Natural killer cell treated with Interleukin-12 subunit alpha and Interleukin-12 subunit beta and Interleukin-15 and Interleukin-18, amount 100 ng/mL, for 72 hours (primary cell): ENCODE results near the gene CACNB2. TPM values are rescaled to one million over a fixed set of nuclear protein-coding genes. Genes with fewer than 3 reads are reported as not detected.

Source experiments
- ATAC-seq, 2 donors: fragments of 150-1000 bp; cut with Tn5 transposase in 1 of 2; sonication (Bioruptor Pico), chemical (Tn5 transposase) in 1 of 2; 2 replicates each; pipeline ENCODE4 v1.10.0; 2021
- DNase-seq: peaks from one replicate; pipeline ENCODE4 v3.0.0; 2022; ENCODE audit warnings: low spot score
- H3K27ac Mint-ChIP-seq, 2 donors: 1 replicate in 1 of 2; 2 replicates in 1 of 2; pipeline ENCODE4 v1.8.0; 2022; ENCODE audit warnings: mixed read lengths in 2 of 2, mild to moderate bottlenecking in 1 of 2, moderate library complexity in 1 of 2
- H3K27me3 Mint-ChIP-seq, 2 donors: 1 replicate in 1 of 2; 2 replicates in 1 of 2; pipeline ENCODE4 v1.8.0; 2022; ENCODE audit warnings: mixed read lengths in 2 of 2
- H3K36me3 Mint-ChIP-seq: one replicate; pipeline ENCODE4 v1.8.0; 2022; ENCODE audit warnings: mixed read lengths
- H3K4me1 Mint-ChIP-seq, 2 donors: 1 replicate in 1 of 2; 2 replicates in 1 of 2; pipeline ENCODE4 v1.8.0; 2022; ENCODE audit warnings: low read depth in 2 of 2, mixed read lengths in 2 of 2, mild to moderate bottlenecking in 1 of 2
- H3K4me3 Mint-ChIP-seq: one replicate; pipeline ENCODE4 v1.8.0; 2022; ENCODE audit warnings: mixed read lengths
- H3K9me3 Mint-ChIP-seq: 2 replicates; pipeline ENCODE4 v1.8.0; 2022; ENCODE audit warnings: mixed read lengths
- total RNA-seq, 2 donors: library from RNA; stranded (reverse); gene quantifications; one replicate each; pipeline ENCODE4 v1.2.3, GENCODE V29; 2022

CACNB2 gene
- total RNA-seq, 2 donors from 2014 or later: not detected

DNA sequence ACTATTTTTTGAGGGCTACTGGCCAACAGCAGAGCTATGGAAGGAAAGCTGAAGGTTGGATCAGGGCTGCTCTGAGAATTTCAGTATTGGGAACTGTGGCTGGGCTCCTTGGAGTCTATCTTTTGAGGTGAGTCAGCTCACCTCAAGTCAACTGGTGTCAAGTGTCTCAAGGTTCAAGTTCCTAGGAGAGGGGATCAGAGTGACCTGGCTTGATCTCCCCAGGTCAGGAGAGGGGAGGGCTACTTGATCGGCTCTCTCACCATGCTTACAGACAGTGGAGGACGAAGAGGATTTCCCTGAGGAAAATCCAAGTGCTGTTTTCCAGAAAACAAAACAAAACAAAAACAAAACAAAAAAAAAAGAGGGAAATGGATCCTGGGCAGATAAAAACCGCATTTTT, 132.8 kb downstream of the CACNB2 start:
- Mint-ChIP-seq H3K27me3 (no peaks in the 10 kb centered on the region), H3K4me3 (no peak overlapping the region), H3K4me1 (no peaks in the 10 kb centered on the region), H3K27ac (no peak overlapping the region), H3K36me3 (no peaks in the 10 kb centered on the region), H3K9me3 (no peaks in the 10 kb centered on the region)
- ATAC-seq: no peak
- DNase-seq: no peak

DNA sequence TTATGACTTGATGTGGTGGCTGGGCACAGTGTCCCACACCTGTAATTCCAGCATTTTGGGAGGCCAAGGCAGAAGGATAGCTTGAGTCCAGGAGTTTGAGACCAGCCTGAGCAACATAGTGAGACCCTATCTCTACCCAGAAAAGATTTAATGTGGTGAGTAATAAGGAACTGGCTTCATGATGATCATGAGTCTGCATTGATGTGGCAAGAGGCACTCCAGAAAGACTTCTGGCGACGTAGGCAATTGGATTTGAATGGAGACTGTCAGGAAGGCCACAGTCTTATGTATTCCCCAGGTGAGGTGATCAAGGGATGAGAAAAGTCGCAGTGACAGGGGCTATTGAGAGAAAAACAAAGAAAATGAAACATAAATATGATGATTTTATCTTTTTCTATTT, 138.0 kb downstream of the CACNB2 start:
- H3K27me3 Mint-ChIP-seq: peaks cover 0 to 7% of the 10 kb centered on the region in 2 donors
- DNase-seq (no peak), ATAC-seq (no peak)
- H3K27ac Mint-ChIP-seq: no peak overlapping the region
- H3K4me3 Mint-ChIP-seq: no peak overlapping the region
- no peaks in the 10 kb centered on the region for H3K36me3 Mint-ChIP-seq
- no peaks in the 10 kb centered on the region for H3K9me3 Mint-ChIP-seq
- no peaks in the 10 kb centered on the region for H3K4me1 Mint-ChIP-seq

DNA sequence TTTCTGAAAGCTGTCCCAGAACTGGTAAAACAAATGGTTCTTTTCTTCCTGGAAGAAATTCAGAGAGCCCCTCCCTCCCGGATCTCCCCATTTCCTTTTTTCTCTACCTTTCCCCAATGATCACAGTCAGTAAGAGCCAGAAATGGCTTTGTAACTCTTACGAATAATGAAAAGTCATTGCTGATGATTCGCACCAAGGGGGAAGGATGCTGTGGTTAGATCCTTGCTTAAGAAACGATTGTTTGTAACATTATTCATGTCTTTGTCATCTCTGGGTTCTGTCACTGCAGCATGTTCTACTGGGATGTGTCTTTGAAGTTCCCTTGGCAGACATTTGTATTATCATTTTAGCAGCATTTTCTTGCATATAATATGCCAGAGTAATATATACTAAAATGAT, 138.9 kb downstream of the CACNB2 start:
- Mint-ChIP-seq H3K4me1 (no peaks in the 10 kb centered on the region), H3K36me3 (no peaks in the 10 kb centered on the region), H3K27me3 (peaks cover 0 to 7% of the 10 kb centered on the region in 2 donors), H3K9me3 (no peaks in the 10 kb centered on the region), H3K27ac (no peak overlapping the region), H3K4me3 (no peak overlapping the region)
- no peak for DNase-seq
- no peak for ATAC-seq

DNA sequence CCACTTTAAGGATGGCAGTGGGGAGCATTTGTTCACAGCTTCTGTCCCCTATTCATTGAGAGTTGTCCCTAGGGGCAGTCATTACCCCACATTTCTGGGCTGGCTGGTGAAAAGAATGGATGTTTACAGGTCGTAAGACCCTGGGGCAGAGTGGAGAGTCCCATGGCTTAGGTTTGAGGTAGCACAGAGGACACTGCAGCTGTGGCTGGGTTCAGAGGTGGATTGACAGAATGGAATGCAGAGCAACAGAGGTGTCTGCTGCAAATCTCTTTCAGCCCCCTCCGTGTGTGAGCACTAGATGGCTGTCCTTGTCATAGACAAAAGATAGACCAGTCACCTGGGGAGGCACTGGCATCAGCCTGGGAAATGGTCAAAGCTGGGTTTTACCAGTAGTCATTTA, 141.9 kb downstream of the CACNB2 start:
- DNase-seq: no peak

DNA sequence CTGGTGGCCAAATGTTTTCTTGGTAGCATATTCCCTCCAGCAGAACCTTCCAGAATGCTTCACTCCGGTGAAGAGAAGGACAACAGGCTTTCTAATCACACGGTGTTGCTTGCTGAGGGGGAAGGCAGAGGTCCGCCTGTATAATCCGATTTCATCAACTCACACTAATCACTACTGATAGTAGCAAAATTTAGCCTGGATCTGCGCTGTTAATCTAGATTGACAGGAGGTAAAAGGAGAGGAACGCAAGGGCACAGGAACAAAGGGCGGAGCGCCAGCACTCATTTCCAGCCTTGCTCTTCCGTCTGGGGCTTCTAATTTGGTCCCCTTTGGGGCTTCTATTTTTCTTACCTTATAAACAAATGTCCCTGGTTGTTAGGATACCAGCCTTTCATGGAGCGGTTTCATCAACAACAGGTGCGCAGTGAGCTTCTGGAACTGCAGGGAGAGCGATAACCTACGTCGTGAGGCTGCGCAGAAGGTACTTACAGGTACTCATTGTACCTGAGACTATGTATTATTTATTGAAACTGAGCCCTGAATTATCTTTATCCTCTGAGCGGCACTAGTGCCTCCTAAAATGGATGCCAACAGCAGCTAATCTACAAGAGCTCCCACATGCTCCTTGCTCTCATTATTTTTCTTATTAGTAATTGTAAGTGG, 150.6 kb downstream of the CACNB2 start:
- no peak overlapping the region for H3K27ac Mint-ChIP-seq
- H3K9me3 Mint-ChIP-seq: no peaks in the 10 kb centered on the region
- no peaks in the 10 kb centered on the region for H3K4me1 Mint-ChIP-seq
- no peaks in the 10 kb centered on the region for H3K36me3 Mint-ChIP-seq
- H3K4me3 Mint-ChIP-seq: no peak overlapping the region
- peaks cover 0 to 7% of the 10 kb centered on the region in 2 donors for H3K27me3 Mint-ChIP-seq
- ATAC-seq: no peak
- DNase-seq: no peak

More for the DNA sequence above, 141.9 kb downstream of the CACNB2 start:
- Mint-ChIP-seq H3K4me1 (no peaks in the 10 kb centered on the region), H3K9me3 (no peaks in the 10 kb centered on the region), H3K27me3 (peaks cover 0 to 7% of the 10 kb centered on the region in 2 donors), H3K27ac (no peak overlapping the region), H3K36me3 (no peaks in the 10 kb centered on the region), H3K4me3 (no peak overlapping the region)
- ATAC-seq: no peak

DNA sequence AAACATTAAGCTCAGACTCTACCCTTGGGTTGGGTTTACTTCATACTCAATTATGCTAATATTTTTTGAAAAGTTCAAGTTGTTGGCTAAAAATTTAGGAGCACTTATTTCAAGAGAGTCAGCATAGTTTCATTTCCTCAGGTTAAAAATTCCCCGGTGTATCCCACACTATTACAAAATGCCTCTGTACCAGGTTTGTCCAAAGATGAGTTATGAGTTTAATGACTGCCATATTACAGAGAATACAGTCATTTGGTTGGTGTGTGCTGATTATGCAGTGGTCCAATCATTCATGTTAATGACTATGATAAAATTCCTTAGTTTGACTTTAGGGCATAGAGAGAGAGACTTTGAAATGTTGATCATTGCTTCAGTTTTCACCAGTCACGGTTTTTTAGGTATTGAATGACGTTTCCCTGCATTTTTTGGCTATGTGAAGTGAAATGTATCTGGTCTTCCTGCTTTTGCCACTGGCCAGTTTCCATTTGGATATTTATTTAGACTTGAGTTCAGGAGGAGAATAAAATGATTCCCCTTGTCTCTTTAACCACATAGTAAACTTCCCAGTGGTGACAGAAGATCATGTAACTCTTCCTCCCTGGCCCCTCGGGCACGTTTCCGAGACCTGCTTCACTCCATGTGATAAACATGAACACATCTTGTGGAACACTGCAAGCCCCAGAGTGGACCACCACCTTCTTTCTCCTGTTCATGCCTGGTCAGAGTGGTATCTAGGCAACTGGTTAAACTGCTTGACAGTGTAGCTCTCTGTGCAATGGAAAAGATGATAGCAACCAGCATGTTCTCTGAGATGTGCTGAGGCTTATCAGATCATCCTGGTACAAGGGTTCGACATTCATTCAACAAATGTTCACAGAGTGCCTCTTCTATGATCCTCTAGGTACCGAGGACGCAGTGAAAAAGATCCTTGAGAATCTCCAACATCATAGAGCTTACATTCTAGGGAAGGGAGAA, 153.6 kb downstream of the CACNB2 start:
- Mint-ChIP-seq H3K9me3 (no peaks in the 10 kb centered on the region), H3K4me1 (no peaks in the 10 kb centered on the region), H3K36me3 (no peaks in the 10 kb centered on the region), H3K27me3 (peaks cover 2 to 7% of the 10 kb centered on the region in 2 donors), H3K27ac (no peak overlapping the region), H3K4me3 (no peak overlapping the region)
- DNase-seq (no peak), ATAC-seq (no peak)

DNA sequence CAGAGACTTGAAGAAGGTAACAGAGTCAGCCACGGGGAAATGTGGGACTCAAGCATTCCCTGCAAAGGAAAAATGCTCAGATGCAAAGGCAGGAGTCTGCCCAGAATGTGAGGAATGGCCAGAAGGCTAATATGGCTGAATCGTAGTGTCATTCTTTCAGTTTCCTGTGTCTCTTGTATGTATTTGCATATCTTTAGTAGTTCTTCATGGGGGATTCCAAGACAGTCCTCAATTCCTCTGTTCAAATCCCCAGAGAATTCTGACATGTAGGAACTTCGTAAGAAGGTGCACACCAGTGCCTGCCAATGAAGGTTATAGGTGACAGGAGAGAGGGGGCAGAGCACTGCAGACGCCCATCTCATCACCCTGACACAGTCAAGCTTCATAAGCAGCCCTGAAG, 154.4 kb downstream of the CACNB2 start:
- H3K36me3 Mint-ChIP-seq: no peaks in the 10 kb centered on the region
- H3K27ac Mint-ChIP-seq: no peak overlapping the region

DNA sequence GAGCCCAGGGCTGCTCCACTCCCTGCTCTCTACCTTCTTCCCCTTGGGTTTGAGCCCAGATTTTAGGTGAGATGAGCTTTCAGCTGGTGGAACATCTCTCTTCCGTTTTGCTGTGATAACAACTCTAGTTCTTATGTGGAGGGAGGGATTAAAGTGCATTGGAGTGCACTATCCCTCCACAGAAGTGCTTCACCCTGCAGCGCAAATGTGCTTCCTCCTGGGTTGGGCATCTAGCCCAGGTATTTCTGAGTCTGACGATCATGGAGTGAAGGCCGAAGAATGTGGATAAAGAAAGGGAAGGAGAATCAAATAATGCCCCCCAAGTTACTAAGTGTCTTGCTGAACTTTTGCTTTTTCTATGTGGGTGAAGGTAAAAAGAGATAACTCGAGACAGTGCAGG, 157.4 kb downstream of the CACNB2 start:
- Mint-ChIP-seq H3K27me3 (peaks cover 2 to 7% of the 10 kb centered on the region in 2 donors), H3K4me1 (no peaks in the 10 kb centered on the region), H3K4me3 (no peak overlapping the region), H3K36me3 (no peaks in the 10 kb centered on the region), H3K9me3 (no peaks in the 10 kb centered on the region), H3K27ac (no peak overlapping the region)
- ATAC-seq: no peak
- DNase-seq: no peak

More for the DNA sequence above, 154.4 kb downstream of the CACNB2 start:
- ATAC-seq (no peak), DNase-seq (no peak)
- H3K9me3 Mint-ChIP-seq: no peaks in the 10 kb centered on the region
- H3K27me3 Mint-ChIP-seq: peaks cover 2 to 7% of the 10 kb centered on the region in 2 donors
- no peak overlapping the region for H3K4me3 Mint-ChIP-seq
- H3K4me1 Mint-ChIP-seq: no peaks in the 10 kb centered on the region

DNA sequence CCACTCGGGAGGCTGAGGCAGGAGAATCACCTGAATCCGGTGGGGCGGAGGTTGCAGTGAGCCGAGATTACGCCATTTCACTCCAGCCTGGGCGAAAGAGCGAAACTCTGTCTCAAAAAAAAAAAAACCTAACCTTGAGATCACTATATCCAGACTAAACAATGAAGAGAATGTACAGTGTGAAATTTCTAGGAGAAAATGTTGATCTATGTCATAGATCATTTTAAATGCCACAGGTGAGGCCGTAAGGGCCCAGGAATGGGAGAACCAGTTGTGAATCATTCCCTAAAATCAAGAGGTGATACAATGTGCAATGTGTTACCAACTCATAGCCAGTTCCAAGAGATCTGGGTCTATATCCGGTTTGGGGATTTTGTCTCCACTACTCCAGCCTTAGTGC, 158.0 kb downstream of the CACNB2 start:
- no peak overlapping the region for H3K27ac Mint-ChIP-seq
- H3K36me3 Mint-ChIP-seq: no peaks in the 10 kb centered on the region
- DNase-seq: no peak
- no peaks in the 10 kb centered on the region for H3K4me1 Mint-ChIP-seq
- H3K4me3 Mint-ChIP-seq: no peak overlapping the region
- H3K27me3 Mint-ChIP-seq: peaks cover 2 to 7% of the 10 kb centered on the region in 2 donors
- no peak for ATAC-seq
- no peaks in the 10 kb centered on the region for H3K9me3 Mint-ChIP-seq

DNA sequence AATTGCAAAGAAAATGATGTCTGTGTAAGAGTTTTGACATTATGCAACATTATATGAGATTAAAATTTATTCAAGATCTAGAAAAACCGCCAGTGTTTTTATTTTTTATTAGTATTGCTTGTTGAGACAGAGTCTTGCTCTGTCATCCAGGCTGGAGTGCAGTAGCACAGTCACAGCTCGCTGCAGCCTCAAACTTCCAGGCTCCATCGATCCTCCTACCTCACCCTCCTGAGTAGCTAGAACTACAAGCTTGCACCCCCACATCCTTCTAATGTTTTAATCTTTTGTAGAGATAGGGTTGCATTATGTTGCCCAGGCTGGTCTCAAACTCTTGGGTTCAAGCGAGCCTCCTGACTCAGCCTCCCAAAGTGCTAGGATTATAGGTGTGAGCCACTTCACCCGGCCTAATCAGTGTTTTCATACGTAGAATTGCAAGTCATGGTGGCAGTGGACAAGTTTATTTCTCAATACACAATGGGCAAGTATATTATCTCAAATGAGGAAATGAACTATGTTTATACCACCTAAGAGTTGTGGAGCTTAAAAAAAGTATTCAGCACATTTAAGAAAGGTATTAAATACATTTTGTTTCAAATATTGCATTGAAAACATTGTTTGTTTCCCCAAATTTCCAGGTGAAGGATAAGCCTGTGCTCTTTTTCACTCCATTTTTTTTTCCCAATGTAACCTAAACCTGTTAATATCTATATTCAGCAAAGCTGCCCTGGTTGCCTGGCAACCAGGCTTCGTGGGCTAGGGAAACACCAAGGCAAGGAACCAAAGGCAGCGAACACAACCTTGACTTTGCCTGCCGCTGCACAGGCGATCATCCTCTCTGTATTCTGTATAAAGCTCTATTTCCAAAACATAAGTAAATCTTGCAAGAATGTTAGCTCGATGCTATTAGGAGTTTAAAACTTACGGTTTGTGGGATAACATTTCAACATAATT, 163.9 kb downstream of the CACNB2 start:
- Mint-ChIP-seq H3K27me3 (peaks cover 0 to 12% of the 10 kb centered on the region in 2 donors), H3K27ac (no peak overlapping the region), H3K9me3 (no peaks in the 10 kb centered on the region), H3K36me3 (no peaks in the 10 kb centered on the region), H3K4me3 (no peak overlapping the region), H3K4me1 (no peaks in the 10 kb centered on the region)
- ATAC-seq (no peak), DNase-seq (no peak)

DNA sequence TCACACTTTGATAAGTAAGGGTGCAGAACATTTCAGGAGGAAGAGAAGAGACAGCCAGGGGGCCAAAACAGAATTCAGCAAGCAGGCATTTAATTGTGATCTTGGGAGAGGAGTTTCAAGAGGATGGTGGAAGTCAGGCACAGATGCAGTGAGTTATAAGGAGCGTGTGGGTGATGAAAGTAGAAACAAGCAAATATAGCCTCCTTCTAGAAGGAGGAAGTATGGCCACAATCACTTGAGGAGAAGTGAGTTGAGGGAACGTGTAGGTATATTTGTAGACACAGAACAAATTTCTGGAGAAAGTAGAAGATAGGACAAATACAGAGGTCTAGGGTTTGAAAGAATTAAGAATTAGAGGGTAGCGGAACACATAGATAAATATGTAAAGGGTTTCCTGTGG, 165.8 kb downstream of the CACNB2 start:
- peaks cover 0 to 12% of the 10 kb centered on the region in 2 donors for H3K27me3 Mint-ChIP-seq
- no peaks in the 10 kb centered on the region for H3K36me3 Mint-ChIP-seq
- H3K27ac Mint-ChIP-seq: no peak overlapping the region
- H3K4me1 Mint-ChIP-seq: no peaks in the 10 kb centered on the region
- no peak overlapping the region for H3K4me3 Mint-ChIP-seq
- no peak for ATAC-seq
- DNase-seq: no peak
- no peaks in the 10 kb centered on the region for H3K9me3 Mint-ChIP-seq

DNA sequence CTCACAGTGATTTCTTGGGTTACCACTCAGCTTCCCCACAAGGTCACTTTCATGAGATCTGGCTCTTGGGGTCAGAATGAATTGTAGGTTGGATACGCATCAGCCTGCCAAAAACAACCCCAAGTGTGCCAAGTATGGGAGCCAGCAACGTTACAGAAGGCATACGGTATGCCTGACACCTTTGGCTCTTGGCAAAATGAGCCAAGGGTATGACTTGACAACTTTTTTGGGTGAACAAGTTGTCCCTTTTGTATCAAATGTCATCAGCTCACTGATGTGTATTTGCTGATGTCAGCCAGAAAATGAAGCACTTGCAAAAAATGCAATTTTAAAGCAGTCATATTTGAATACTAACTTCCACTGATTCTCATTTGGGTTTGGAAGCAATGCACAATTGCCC, 168.4 kb downstream of the CACNB2 start:
- Mint-ChIP-seq H3K36me3 (no peaks in the 10 kb centered on the region), H3K4me1 (no peaks in the 10 kb centered on the region), H3K4me3 (no peak overlapping the region), H3K9me3 (no peaks in the 10 kb centered on the region), H3K27me3 (peaks cover 0 to 12% of the 10 kb centered on the region in 2 donors), H3K27ac (no peak overlapping the region)
- ATAC-seq (no peak), DNase-seq (no peak)

DNA sequence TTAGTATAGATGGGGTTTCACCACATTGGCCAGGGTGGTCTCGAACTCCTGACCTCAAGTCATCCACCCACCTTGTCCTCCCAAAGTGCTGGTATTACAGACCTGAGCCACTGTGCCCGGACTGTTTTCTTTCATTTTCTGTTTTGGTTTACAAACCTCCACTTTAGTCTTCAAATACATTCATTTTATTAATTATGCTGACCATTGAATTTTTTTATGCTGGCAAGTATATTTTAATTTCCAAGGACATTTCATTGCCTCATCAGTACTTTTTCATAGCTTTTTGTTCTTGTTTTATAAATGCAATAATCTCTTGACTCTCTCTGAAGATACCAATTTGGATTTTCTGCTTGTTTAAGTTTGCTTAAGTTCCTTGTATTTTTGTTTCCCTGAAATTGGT, 170.5 kb downstream of the CACNB2 start:
- peaks cover 0 to 10% of the 10 kb centered on the region in 2 donors for H3K27me3 Mint-ChIP-seq
- no peak overlapping the region for H3K27ac Mint-ChIP-seq
- no peaks in the 10 kb centered on the region for H3K9me3 Mint-ChIP-seq
- H3K4me1 Mint-ChIP-seq: no peaks in the 10 kb centered on the region
- H3K4me3 Mint-ChIP-seq: no peak overlapping the region
- ATAC-seq (no peak), DNase-seq (no peak)
- H3K36me3 Mint-ChIP-seq: no peaks in the 10 kb centered on the region
